Mesenchymal stem cell (in vitro differentiated cells and primary cell): Measurements from ENCODE around the gene BABAM2.
A peak's percentile ranks its signal among the peaks of the same experiment; 100 is the strongest.

Source experiments
- DNase-seq: peaks from one replicate; pipeline ENCODE4 v3.0.0-alpha.2; 2013
- H2AFZ ChIP-seq: one replicate; pipeline ENCODE4 v1.6.1; 2013; ENCODE audit warnings: low read depth, mild to moderate bottlenecking, control low read depth, inconsistent platforms, low read length, moderate library complexity
- H2AK5ac ChIP-seq: 2 replicates; pipeline ENCODE4 v1.6.1; 2013; ENCODE audit warnings: low read length, moderate library complexity, mild to moderate bottlenecking, inconsistent platforms; ENCODE audit not compliant: severe bottlenecking
- H2BK120ac ChIP-seq: one replicate; pipeline ENCODE4 v1.6.1; 2013; ENCODE audit warnings: low read depth, mild to moderate bottlenecking, inconsistent platforms, low read length, moderate library complexity
- H2BK12ac ChIP-seq, 2 experiments: one replicate each; pipeline ENCODE4 v1.6.1; 2013; ENCODE audit warnings: inconsistent platforms in 2 of 2, low read length in 2 of 2, mild to moderate bottlenecking in 2 of 2, moderate library complexity in 2 of 2, control low read depth in 1 of 2
- H2BK15ac ChIP-seq: one replicate; pipeline ENCODE4 v1.6.1; 2013; ENCODE audit warnings: mild to moderate bottlenecking, low read depth, inconsistent platforms; ENCODE audit not compliant: poor library complexity, severe bottlenecking
- H2BK5ac ChIP-seq: 2 replicates; pipeline ENCODE4 v1.6.1; 2013; ENCODE audit warnings: low read depth, mild to moderate bottlenecking, low read length, control low read depth, inconsistent platforms; ENCODE audit not compliant: poor library complexity, severe bottlenecking
- H3K14ac ChIP-seq, 2 experiments: one replicate each; pipeline ENCODE4 v1.6.1; 2013; ENCODE audit warnings: inconsistent platforms in 2 of 2, low read length in 2 of 2, control low read depth in 1 of 2, mild to moderate bottlenecking in 1 of 2, moderate library complexity in 1 of 2
- H3K18ac ChIP-seq, 2 experiments: one replicate each; pipeline ENCODE4 v1.6.1; 2013; ENCODE audit warnings: inconsistent platforms in 2 of 2, low read length in 2 of 2, control low read depth in 1 of 2, low read depth in 1 of 2, mild to moderate bottlenecking in 1 of 2
- H3K23ac ChIP-seq, 2 experiments: one replicate each; pipeline ENCODE4 v1.6.1; 2013; ENCODE audit warnings: inconsistent platforms in 2 of 2, low read length in 2 of 2, mild to moderate bottlenecking in 2 of 2, moderate library complexity in 2 of 2, control low read depth in 1 of 2
- H3K27ac ChIP-seq: 2 replicates; pipeline ENCODE4 v1.5.1; 2013; ENCODE audit warnings: mild to moderate bottlenecking, moderate library complexity, low read length, control low read depth, inconsistent platforms; ENCODE audit not compliant: poor library complexity, severe bottlenecking
- H3K27me3 ChIP-seq, 2 experiments: 2 replicates each; pipeline versions ENCODE4 v1.6.1 to v1.7.0; 2013; ENCODE audit warnings: low read length in 2 of 2, mild to moderate bottlenecking in 2 of 2, moderate library complexity in 2 of 2, control low read depth in 1 of 2, inconsistent platforms in 1 of 2; ENCODE audit not compliant: control insufficient read depth in 1 of 2, insufficient read depth in 1 of 2
- H3K36me3 ChIP-seq, 2 experiments: 2 replicates each; pipeline versions ENCODE4 v1.6.1 to v1.7.0; 2013; ENCODE audit warnings: low read length in 2 of 2, control low read depth in 1 of 2, inconsistent platforms in 1 of 2, low read depth in 1 of 2, mild to moderate bottlenecking in 1 of 2; ENCODE audit not compliant: insufficient read depth in 2 of 2, control insufficient read depth in 1 of 2
- H3K4ac ChIP-seq, 2 experiments: one replicate each; pipeline ENCODE4 v1.6.1; 2013; ENCODE audit warnings: inconsistent platforms in 2 of 2, low read length in 2 of 2, mild to moderate bottlenecking in 2 of 2, moderate library complexity in 2 of 2, control low read depth in 1 of 2, low read depth in 1 of 2
- H3K4me1 ChIP-seq: 2 replicates; pipeline ENCODE4 v1.6.1; 2013; ENCODE audit warnings: low read depth, low read length, control low read depth; ENCODE audit not compliant: control insufficient read depth, insufficient read depth
- H3K4me2 ChIP-seq: 2 replicates; pipeline ENCODE4 v1.6.1; 2013; ENCODE audit warnings: low read length, mild to moderate bottlenecking, inconsistent platforms; ENCODE audit not compliant: poor library complexity, severe bottlenecking
- H3K4me3 ChIP-seq, 2 experiments: 2 replicates each; pipeline versions ENCODE4 v1.5.1 to v1.7.0; 2013; ENCODE audit warnings: low read length in 2 of 2, mild to moderate bottlenecking in 2 of 2, control low read depth in 1 of 2, low read depth in 1 of 2; ENCODE audit not compliant: insufficient read depth in 1 of 2
- H3K79me1 ChIP-seq: replicated peaks from 2 replicates; pipeline ENCODE4 v1.6.1; 2013; ENCODE audit warnings: mild to moderate bottlenecking, control low read depth, low read length, inconsistent platforms; ENCODE audit not compliant: poor library complexity, severe bottlenecking
- H3K9ac ChIP-seq: 2 replicates; pipeline ENCODE4 v1.7.0; 2013; ENCODE audit warnings: mild to moderate bottlenecking, low read length, moderate library complexity
- H3K9me3 ChIP-seq: 2 replicates; pipeline ENCODE4 v1.7.0; 2013; ENCODE audit warnings: mild to moderate bottlenecking, low read length; ENCODE audit not compliant: control insufficient read depth
- H4K8ac ChIP-seq: one replicate; pipeline ENCODE4 v1.6.1; 2013; ENCODE audit warnings: inconsistent platforms, mild to moderate bottlenecking, low read length, moderate library complexity
- H4K91ac ChIP-seq: one replicate; pipeline ENCODE4 v1.6.1; 2013; ENCODE audit warnings: mild to moderate bottlenecking, low read length, inconsistent platforms
- WGBS: methylation state at CpG from one replicate; pipeline ENCODE4 v1.1.7; 2013; ENCODE audit warnings: mixed read lengths; 5-methylcytosine and 5-hydroxymethylcytosine counted together

BABAM2 gene

DNA sequence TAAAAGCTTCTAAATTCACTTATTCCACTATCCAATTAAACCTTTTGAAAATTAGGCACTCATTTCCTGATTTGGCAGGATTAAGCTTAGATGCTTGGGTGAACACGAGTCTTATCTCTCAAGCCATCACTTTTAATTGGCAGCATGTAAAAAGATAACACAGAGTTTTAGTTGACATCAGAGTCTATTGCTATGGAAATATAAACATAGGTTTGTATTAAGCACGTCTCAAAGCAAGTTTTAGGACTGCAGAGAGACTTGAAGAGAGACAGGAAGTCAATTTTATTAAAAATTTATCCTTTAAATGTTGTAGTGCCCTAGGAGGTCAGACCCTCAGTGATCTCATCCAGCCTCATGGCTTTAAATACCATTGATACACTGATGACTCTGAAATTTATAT is 5.9 kb upstream of the BABAM2 start:
- Histone ChIP-seq H2BK15ac (no peak overlapping the region), H3K27me3 (no peaks in the 10 kb centered on the region), H3K4me3 (no peak overlapping the region), H2AK5ac (peak overlapping the region; percentile 85), H3K4ac (no peak overlapping the region), H3K4me1 (peaks cover 7% of the 10 kb centered on the region), H3K18ac (no peak overlapping the region), H3K9ac (no peak overlapping the region), H3K36me3 (no peaks in the 10 kb centered on the region), H3K4me2 (no peak overlapping the region), H2AFZ (no peak overlapping the region), H2BK5ac (no peak overlapping the region), H2BK12ac (no peak overlapping the region), H4K91ac (no peak overlapping the region), H2BK120ac (no peak overlapping the region), H3K14ac (no peak overlapping the region), H4K8ac (no peak overlapping the region), H3K9me3 (peaks cover 14% of the 10 kb centered on the region), H3K79me1 (peaks cover 2% of the 10 kb centered on the region), H3K23ac (no peak overlapping the region), H3K27ac (peak overlapping the region; percentile 45)
- 31% methylated on average over 2 of the region's 2 CpGs for WGBS
- DNase-seq = no peak

DNA sequence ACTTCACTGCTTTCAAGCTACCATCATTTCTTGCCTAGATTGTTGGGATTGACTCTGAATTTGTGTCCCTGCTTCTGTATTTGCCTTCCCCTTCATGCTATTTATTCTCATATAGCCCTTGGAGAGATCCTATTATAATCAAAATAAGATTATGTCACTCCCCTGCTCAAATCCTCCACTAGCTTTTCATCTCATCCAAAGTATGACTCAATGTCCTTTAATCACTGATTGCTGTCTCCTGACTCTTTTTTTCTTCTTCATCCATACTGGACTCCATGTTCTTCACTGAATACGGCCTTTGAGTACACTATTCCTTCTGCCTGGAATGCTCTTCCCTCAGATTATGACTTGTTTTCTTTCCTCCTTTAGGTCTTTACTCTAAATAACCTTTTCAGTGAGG is 5.3 kb upstream of the BABAM2 start:
- Histone ChIP-seq H3K9ac (peak overlapping the region; percentile 65), H2AFZ (no peak overlapping the region), H2BK5ac (no peak overlapping the region), H3K36me3 (no peaks in the 10 kb centered on the region), H3K14ac (no peak overlapping the region), H2BK12ac (no peak overlapping the region), H3K4me3 (no peak overlapping the region), H3K4ac (no peak overlapping the region), H3K79me1 (peaks cover 2% of the 10 kb centered on the region), H4K8ac (no peak overlapping the region), H3K27me3 (no peaks in the 10 kb centered on the region), H2BK15ac (no peak overlapping the region), H3K9me3 (peaks cover 8% of the 10 kb centered on the region), H3K27ac (peak overlapping the region; percentile 45), H2BK120ac (no peak overlapping the region), H3K18ac (no peak overlapping the region), H2AK5ac (no peak overlapping the region), H3K4me2 (no peak overlapping the region), H3K23ac (no peak overlapping the region), H3K4me1 (peaks cover 7% of the 10 kb centered on the region), H4K91ac (no peak overlapping the region)
- WGBS = 98% methylated on average over 1 of the region's 1 CpG
- no peak for DNase-seq

GRCh38 chr2:27885661-27886060 is 4.9 kb upstream of the BABAM2 start:
- no peak overlapping the region for H2BK15ac ChIP-seq
- DNase-seq = no peak
- H3K23ac ChIP-seq = no peak overlapping the region
- no peak overlapping the region for H4K91ac ChIP-seq
- no peak overlapping the region for H3K4ac ChIP-seq
- H3K4me1 ChIP-seq = peaks cover 7% of the 10 kb centered on the region
- H3K79me1 ChIP-seq = peaks cover 2% of the 10 kb centered on the region
- H2BK5ac ChIP-seq = no peak overlapping the region
- no peak overlapping the region for H3K18ac ChIP-seq
- 60% methylated on average over 1 of the region's 1 CpG for WGBS
- no peak overlapping the region for H2AK5ac ChIP-seq
- H3K9ac ChIP-seq = peak overlapping the region; percentile 65
- no peak overlapping the region for H3K4me2 ChIP-seq
- H3K9me3 ChIP-seq = peaks cover 4% of the 10 kb centered on the region
- no peaks in the 10 kb centered on the region for H3K27me3 ChIP-seq
- no peak overlapping the region for H3K14ac ChIP-seq
- no peak overlapping the region for H2BK120ac ChIP-seq
- no peak overlapping the region for H4K8ac ChIP-seq
- H3K36me3 ChIP-seq = no peaks in the 10 kb centered on the region
- H2BK12ac ChIP-seq = no peak overlapping the region
- no peak overlapping the region for H3K4me3 ChIP-seq
- H3K27ac ChIP-seq = peak overlapping the region; percentile 45
- no peak overlapping the region for H2AFZ ChIP-seq

GRCh38 chr2:27886322-27886721 is 4.2 kb upstream of the BABAM2 start:
- Histone ChIP-seq H3K18ac (no peak overlapping the region), H3K4ac (no peak overlapping the region), H3K9me3 (peaks cover 4% of the 10 kb centered on the region), H2AK5ac (no peak overlapping the region), H3K79me1 (peaks cover 5% of the 10 kb centered on the region), H2BK15ac (no peak overlapping the region), H2BK5ac (no peak overlapping the region), H3K4me1 (peaks cover 7% of the 10 kb centered on the region), H2BK12ac (no peak overlapping the region), H3K4me2 (no peak overlapping the region), H2BK120ac (no peak overlapping the region), H3K14ac (no peak overlapping the region), H3K9ac (peak overlapping the region; percentile 65), H3K27me3 (no peaks in the 10 kb centered on the region), H3K4me3 (no peak overlapping the region), H4K8ac (no peak overlapping the region), H2AFZ (no peak overlapping the region), H3K27ac (peak overlapping the region; percentile 38), H3K23ac (no peak overlapping the region), H4K91ac (no peak overlapping the region), H3K36me3 (no peaks in the 10 kb centered on the region)
- WGBS = 95% methylated on average over 4 of the region's 6 CpGs
- DNase-seq = no peak
